Measurements from ENCODE around the gene CHAT.
"Not testable (repeated sequence)": the region's sequence is repeated elsewhere in the genome, so short reads cannot be mapped to it uniquely, and the experiment has no call there.

CHAT gene

GRCh38 chr10:49654036-49654693 lies 40.3 kb downstream of the CHAT start:
- no peak for DNase-seq

DNA sequence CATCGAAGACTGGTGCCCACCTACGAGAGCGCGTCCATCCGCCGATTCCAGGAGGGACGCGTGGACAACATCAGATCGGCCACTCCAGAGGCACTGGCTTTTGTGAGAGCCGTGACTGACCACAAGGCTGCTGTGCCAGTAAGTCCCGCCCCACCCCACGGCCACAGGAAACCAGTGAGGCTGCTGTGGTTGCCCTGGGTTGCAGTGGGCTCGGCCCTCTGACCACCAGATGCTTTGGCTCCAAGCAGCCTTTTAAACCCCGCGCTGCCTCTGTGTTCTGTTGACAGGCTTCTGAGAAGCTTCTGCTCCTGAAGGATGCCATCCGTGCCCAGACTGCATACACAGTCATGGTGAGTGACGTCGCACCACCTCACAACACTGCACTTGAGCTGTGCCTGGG lies 41.3 kb downstream of the CHAT start:
- DNase-seq = no peak

- DNase-seq = no peak
Measured at GRCh38 chr10:49656845-49657493, 43.1 kb downstream of the CHAT start.

DNA sequence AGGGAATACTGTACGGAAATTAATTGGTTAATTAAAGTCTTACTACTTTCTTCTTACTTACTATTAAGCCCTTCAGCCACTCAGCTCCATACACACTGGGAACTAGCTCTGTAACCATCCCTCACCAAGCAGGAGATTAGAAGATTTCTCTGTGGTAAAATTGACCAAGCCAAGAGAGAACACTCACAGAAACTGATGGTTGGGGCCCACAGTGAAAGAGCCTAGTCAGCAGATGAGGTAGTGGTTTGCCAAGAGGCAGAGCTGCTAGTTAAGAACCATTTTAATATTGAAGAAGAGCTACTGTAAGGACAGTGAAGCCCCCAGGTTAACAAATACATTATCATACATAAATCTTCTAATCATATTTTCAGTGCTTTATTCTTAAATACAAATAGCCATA lies 43.8 kb downstream of the CHAT start:
- DNase-seq = no peak

GRCh38 chr10:49661140-49661856 lies 47.5 kb downstream of the CHAT start:
- DNase-seq = no peak

DNA sequence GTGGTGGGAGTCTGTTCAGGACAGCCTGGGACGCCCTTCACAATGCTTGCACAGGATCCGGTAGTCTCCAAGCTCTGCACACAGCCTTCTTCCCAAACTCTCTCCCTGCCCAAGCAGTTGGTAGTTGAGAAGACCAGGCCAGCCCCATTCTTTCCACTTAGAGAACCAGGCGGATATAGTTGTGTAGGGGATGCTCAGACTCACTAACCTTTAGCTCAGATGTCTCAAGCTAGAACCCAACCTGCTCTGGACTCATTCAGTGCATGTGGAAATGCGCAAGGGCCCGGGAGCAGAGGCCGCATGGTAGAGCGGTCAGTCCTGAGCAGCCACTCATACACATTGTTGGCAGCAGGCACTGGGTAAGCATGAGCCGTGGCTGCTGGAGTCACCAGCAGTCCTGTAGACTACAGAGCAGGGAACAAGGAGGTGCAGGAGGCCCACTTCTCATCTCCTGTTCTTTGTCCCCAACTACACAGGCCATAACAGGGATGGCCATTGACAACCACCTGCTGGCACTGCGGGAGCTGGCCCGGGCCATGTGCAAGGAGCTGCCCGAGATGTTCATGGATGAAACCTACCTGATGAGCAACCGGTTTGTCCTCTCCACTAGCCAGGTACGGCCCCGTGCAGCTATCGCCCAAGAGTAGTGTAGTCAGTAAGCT lies 48.5 kb downstream of the CHAT start:
- no peak for DNase-seq

- DNase-seq = no peak
Measured at GRCh38 chr10:49663596-49663995, 49.8 kb downstream of the CHAT start.

GRCh38 chr10:49664006-49664841 lies 50.4 kb downstream of the CHAT start:
- no peak for DNase-seq

DNA sequence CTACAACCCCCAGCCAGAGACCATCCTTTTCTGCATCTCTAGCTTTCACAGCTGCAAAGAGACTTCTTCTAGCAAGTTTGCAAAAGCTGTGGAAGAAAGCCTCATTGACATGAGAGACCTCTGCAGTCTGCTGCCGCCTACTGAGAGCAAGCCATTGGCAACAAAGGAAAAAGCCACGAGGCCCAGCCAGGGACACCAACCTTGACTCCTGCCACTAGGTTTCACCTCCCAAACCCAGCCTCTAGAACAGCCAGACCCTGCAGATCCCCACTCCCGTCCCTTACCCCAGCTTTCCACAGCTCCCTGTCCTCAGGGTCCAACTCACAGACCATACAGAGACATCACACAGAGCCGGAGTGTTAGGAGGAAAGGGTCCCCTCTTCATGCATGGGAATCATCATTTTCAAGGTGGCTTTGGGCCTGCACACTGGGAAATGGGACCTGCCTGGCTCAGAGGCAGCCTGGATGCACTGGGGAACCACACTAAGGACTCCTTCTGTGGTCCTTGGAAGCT lies 51.1 kb downstream of the CHAT start:
- DNase-seq = no peak

DNA sequence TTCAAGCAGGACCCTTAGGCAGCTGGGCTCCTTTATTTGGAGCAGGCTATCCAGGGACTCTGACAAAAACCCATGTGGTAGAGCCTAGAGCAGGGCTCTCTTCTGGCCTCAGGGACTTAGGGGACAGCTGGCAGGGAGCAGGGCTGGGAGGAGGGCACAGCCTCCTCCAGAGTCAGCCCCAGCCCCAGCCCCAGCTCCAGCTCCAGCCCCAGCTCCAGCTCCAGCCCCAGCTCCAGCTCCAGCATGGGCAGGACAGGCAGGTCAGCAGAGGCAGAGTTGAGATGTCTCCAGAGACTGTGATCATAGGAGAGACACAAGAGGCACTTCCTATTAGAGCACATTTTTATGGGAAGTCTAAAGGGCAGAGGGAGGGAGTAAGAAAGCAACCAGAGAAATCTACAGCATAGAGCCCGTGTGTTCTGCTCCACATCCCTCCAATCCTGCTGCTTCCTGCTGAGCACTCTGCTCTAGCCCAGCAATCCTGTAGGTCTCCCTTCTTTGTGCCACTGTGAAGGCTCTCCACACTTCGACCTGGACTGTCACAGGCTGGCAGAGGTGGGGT lies 52.3 kb downstream of the CHAT start:
- DNase-seq = no peak

DNA sequence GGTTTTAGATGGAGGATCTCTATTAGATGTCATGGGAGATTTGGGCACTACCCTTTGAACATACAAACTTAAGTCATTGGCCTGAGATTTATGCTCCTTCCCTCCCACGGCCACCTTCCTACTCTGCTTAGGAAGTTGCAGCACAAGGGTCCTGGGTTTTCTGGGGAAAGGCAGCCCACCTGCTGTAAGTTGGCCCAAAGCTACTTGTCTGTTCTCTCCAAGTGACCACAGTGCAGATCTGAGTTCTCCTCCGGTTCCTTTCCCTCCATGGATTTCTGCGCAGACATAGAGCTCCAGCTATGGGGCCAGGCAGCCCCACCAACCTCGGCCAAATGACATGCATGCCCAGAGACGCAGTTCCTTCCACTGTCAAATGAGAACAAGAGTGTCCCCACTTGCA lies 52.8 kb downstream of the CHAT start:
- no peak for DNase-seq

- DNase-seq = no peak
Measured at GRCh38 chr10:49667991-49668390, 54.2 kb downstream of the CHAT start.

GRCh38 chr10:49668684-49669083 lies 54.8 kb downstream of the CHAT start:
- DNase-seq = no peak

- no peak for DNase-seq
Measured at GRCh38 chr10:49678827-49679479, 65.1 kb downstream of the CHAT start.

DNA sequence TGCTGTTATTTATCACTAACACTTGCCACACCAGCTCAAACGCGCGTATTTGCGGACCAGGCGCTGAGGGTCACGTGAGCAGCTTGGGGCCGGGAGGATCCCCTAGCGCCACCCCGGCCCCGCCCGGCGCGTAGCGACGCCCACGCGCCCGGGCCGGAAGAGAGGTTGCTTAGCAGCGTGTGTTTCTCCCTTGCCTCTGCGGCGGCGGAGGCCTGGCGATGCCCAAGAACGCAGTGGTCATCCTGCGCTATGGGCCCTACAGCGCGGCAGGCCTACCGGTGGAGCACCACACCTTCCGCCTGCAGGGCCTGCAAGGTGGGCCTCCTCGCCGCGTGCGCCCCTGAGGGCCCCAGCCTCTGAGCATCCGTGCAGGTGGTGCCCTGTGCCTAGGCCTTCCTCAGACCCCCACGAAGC lies 65.7 kb downstream of the CHAT start, which contains the start of gene C10orf53:
C10orf53 (plus strand) TSS at position 172 of the 414 bp plus-strand sequence; CDS start at position 219, 47 bp downstream.
- DNase-seq = no peak

- DNase-seq = not testable (repeated sequence)
Measured at GRCh38 chr10:49682449-49682848, 68.6 kb downstream of the CHAT start.

DNA sequence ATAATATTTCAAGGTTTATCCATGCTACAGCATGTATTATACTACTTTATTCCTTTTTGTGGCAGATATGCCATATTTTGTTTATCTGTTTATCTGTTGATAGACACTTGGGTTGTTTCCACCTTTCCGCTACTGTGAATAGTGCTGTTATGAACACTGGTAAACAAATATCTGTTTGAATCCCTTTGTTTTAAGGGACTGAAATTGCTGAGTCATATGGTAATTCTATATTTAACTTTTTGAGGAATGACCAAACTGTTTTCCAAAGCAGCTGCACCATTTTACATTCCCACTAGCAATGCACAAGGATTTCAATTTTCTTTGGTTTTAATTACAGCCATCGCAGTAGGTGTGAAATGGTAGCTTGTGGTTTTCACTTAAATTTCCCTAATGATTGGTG lies 69.0 kb downstream of the CHAT start:
- no peak for DNase-seq

DNA sequence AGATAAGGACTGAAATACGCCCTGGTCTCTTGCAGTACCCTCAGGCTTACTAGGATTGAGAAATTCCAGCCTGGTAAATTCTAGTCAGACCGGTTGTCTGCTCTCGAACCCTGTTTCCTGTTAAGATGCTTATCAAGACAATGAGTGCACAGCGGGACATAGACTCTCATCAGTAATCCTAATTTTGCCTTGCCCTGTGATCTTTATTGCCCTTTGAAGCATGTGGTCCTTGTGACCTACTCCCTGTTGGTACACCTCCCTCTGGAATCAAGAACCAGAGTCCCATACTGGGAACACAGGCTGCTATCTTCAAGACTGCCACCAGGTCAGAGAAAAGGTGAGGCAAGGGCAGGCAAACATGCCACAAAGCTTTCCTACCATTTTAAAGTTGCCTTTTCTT lies 72.8 kb downstream of the CHAT start:
- DNase-seq = no peak

- no peak for DNase-seq
Measured at GRCh38 chr10:49688261-49688846, 74.5 kb downstream of the CHAT start.

- DNase-seq = no peak
Measured at GRCh38 chr10:49688920-49689319, 75.1 kb downstream of the CHAT start.

DNA sequence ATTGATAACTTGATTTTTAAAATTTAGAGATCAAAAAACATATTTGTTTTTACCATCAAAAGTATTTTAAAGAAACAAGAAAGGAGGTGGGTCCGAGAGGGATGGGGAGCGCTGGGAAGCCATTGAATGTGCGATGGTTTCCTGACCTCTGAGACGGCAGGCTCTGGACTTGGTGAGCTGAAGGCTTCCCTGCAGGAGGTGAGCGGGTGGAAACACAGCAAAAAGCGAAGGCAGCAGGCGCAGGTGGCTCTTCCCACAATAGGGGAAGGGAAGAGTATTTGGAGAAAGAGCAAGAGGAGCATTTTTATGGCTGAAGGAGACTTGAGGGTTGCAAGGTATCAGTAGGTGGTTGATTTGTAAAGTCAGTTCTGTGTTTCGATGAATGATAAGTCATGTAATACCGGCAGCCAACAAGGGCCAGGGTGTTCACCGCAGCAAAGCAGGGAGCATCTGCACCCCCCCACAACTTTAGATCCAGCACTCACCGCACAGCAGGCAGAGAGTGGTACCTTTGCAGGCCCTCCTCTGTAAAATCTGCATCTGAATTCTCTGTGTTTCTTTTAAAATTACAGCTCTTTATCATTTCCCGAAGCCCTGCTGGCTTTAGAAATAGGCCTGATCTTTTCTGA lies 76.2 kb downstream of the CHAT start:
- no peak for DNase-seq

Data from CD4-positive, alpha-beta T cell treated with Interleukin-17A for 1 hour (primary cell).